Coronary artery (tissue), 2 donors: ENCODE data around the gene IFNW1.

Source experiments
- DNase-seq: peaks from one replicate; pipeline ENCODE4 v3.0.0-alpha.2; 2017; ENCODE audit warnings: low spot score
- H3K27ac ChIP-seq, 2 donors: fragments of 200-600 bp; sonication (generic); one replicate each; pipeline ENCODE4 v1.5.1; 2016 to 2019
- H3K4me3 ChIP-seq: fragments of 200-600 bp; sonication (generic); 2 replicates; pipeline ENCODE4 v1.5.1; 2016; ENCODE audit warnings: mild to moderate bottlenecking, moderate library complexity
- CTCF ChIP-seq: fragments of 200-600 bp; sonication (generic); IDR thresholded peaks from one replicate; pipeline ENCODE4 v1.5.1; 2019; ENCODE audit warnings: antibody characterized with exemption

IFNW1 gene

GRCh38 chr9:21102305-21102704 is 39.3 kb downstream of the IFNW1 start:
- no peak overlapping the region for H3K4me3 ChIP-seq
- TF ChIP-seq CTCF: no peak
- H3K27ac ChIP-seq: no peak overlapping the region
- DNase-seq: no peak

- no peak for DNase-seq
- TF ChIP-seq CTCF: no peak
- H3K27ac ChIP-seq: no peak overlapping the region
- no peak overlapping the region for H3K4me3 ChIP-seq
These were observed 43.8 kb downstream of the IFNW1 start for GRCh38 chr9:21097817-21098216.

GRCh38 chr9:21096901-21097255 is 44.8 kb downstream of the IFNW1 start:
- H3K4me3 ChIP-seq: peak overlapping the region; percentile 65
- peak overlapping the region; percentile 74 to 84 for H3K27ac ChIP-seq
- no peak for TF ChIP-seq CTCF
- no peak for DNase-seq

- no peak for DNase-seq
- peak overlapping the region; percentile 74 to 84 for H3K27ac ChIP-seq
- H3K4me3 ChIP-seq: peak overlapping the region; percentile 65
- no peak for TF ChIP-seq CTCF
These were observed 45.3 kb downstream of the IFNW1 start for GRCh38 chr9:21096172-21096900.

GRCh38 chr9:21095561-21095960 is 46.1 kb downstream of the IFNW1 start:
- DNase-seq: no peak
- no peak for TF ChIP-seq CTCF
- Histone ChIP-seq H3K27ac (peak overlapping the region; percentile 74 to 84), H3K4me3 (no peak overlapping the region)
